HepG2 (cell line): ENCODE results near the gene PIP4K2C. TPM values are rescaled to one million over a fixed set of nuclear protein-coding genes. Genes with fewer than 3 reads are reported as not detected.

Experiments
- EHMT2 ChIP-seq: fragments of 200-600 bp; sonication (generic); IDR thresholded peaks from 2 replicates; pipeline ENCODE4 v1.7.0; 2017; ENCODE audit warnings: antibody characterized with exemption, low read depth, low read length, borderline replicate concordance
- NFKBIZ ChIP-seq: IDR thresholded peaks from 2 replicates; pipeline ENCODE4 v1.6.1; 2018; ENCODE audit warnings: missing genetic modification reagents, missing compliant biosample characterization
- NR1H2 ChIP-seq: sonication (generic); formaldehyde crosslinking; IDR thresholded peaks from 2 replicates; pipeline ENCODE4 v1.8.1; 2022; ENCODE audit warnings: low read depth, missing genetic modification reagents, borderline replicate concordance
- NR2F1 ChIP-seq, 2 experiments: fragments of 450-650 bp in 1 of 2; formaldehyde crosslinking in 1 of 2; IDR thresholded peaks; 2 replicates each; pipeline versions ENCODE4 v1.5.0 to v1.6.1; 2016 to 2020; ENCODE audit warnings: mild to moderate bottlenecking in 1 of 2, missing compliant biosample characterization in 1 of 2, missing genetic modification reagents in 1 of 2, moderate library complexity in 1 of 2
- NRL ChIP-seq: sonication (generic); formaldehyde crosslinking; IDR thresholded peaks from 2 replicates; pipeline ENCODE4 v1.5.0; 2020; ENCODE audit warnings: missing genetic modification reagents, mild to moderate bottlenecking, moderate library complexity, borderline replicate concordance
- PHF8 ChIP-seq: sonication (generic); formaldehyde crosslinking; IDR thresholded peaks from 2 replicates; pipeline ENCODE4 v1.5.0; 2020; ENCODE audit warnings: missing genetic modification reagents
- RCOR2 ChIP-seq: IDR thresholded peaks from 2 replicates; pipeline ENCODE4 v1.6.1; 2016; ENCODE audit warnings: missing biosample characterization, missing genetic modification reagents
- RXRA ChIP-seq: sonication (generic); formaldehyde crosslinking; IDR thresholded peaks from 2 replicates; pipeline ENCODE4 v1.5.1; 2020; ENCODE audit warnings: missing genetic modification reagents
- ZNF792 ChIP-seq: IDR thresholded peaks from 2 replicates; pipeline ENCODE4 v1.6.1; 2016
- polyA plus RNA-seq, 8 experiments: library from polyadenylated mRNA; depleted of rRNA in 3 of 8; stranded (reverse) in 7 of 8; unstranded in 1 of 8; fragments of >200 nt; fragmentation: Illumina TruSeq in 4 of 8; extraction: Trizol in 4 of 8; gene quantifications; 2 replicates each; pipeline versions ENCODE4 v1.2.1 to v1.2.3, GENCODE V29; 2011 to 2016; ENCODE audit warnings: low read depth in 4 of 8, missing spikeins in 1 of 8, mixed read lengths in 1 of 8; ENCODE audit not compliant: insufficient read depth in 1 of 8
- total RNA-seq, 5 experiments: library from RNA; depleted of rRNA; stranded (reverse); fragments of >200 nt; fragmentation: Illumina TruSeq; extraction: Trizol; gene quantifications; 2 replicates each; pipeline ENCODE4 v1.2.3, GENCODE V29; 2016; ENCODE audit warnings: low read depth in 1 of 5
- TF ChIP-seq, protein P1 (sequence below): sonication (generic); formaldehyde crosslinking; IDR thresholded peaks from 2 replicates; pipeline ENCODE4 v1.8.0; 2022; ENCODE audit warnings: low read depth, missing genetic modification reagents
- TF ChIP-seq, protein P2 (sequence below): sonication (generic); formaldehyde crosslinking; IDR thresholded peaks from 2 replicates; pipeline ENCODE4 v1.5.1; 2020; ENCODE audit warnings: missing genetic modification reagents, mild to moderate bottlenecking, borderline replicate concordance
- TF ChIP-seq, protein P3 (sequence below): sonication (generic); formaldehyde crosslinking; IDR thresholded peaks from 2 replicates; pipeline ENCODE4 v1.8.0; 2022; ENCODE audit warnings: mild to moderate bottlenecking, missing genetic modification reagents
- TF ChIP-seq, protein P4 (sequence below): sonication (generic); formaldehyde crosslinking; IDR thresholded peaks from 2 replicates; pipeline ENCODE4 v1.5.1; 2020; ENCODE audit warnings: mild to moderate bottlenecking, missing genetic modification reagents, moderate library complexity
- TF ChIP-seq, protein P5 (sequence below): sonication (generic); formaldehyde crosslinking; IDR thresholded peaks from 2 replicates; pipeline ENCODE4 v1.8.0; 2022; ENCODE audit warnings: mild to moderate bottlenecking, missing genetic modification reagents; ENCODE audit not compliant: insufficient replicate concordance

Gene PIP4K2C
- total and polyA plus RNA-seq, 2 of the 13 experiments (the other 11 are each of a cell fraction or from before 2014, with no cell fraction given): 23.3 to 26.4 TPM

DNA sequence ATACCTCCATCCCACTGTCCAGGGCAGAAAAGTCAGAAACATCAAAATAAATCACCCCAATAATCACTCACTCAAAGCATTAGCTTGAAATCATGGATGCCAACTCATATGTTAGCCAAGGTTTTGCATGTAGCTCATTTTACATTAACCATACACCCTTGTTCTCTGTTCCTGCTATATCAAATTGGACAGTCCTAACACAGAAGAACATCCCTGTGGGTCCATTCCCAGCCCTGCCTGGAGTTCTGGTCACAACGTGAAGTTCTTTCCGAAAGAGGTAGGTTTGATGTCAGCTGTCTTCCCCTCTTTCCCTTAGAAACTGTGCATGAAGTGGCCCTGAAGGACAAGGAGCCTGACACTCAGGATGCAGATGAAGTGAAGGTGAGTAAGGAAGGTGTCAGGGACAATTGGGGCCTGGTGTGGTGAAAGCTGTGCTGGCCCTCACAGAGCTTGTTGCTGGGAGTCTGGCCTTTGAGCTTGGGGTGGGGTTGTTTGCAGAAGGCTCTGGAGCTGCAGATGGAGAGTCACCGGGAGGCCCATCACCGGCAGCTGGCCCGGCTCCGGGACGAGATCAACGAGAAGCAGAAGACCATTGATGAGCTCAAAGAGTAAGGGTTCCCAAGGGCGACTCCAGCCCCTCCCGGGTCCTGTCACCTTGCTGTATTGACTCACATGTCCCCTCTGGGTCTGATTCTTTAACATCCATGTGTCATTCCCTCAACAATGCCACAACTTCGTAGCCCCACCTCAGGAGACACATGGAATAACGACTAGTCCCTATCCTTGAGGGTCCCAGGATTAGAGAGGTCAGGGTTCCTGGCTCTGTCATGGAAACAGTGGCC is 15.0 kb upstream of the PIP4K2C start (continued):
- TF ChIP-seq NFKBIZ: 0 out of 2 replicates have a peak, but pooled peaks have one; percentile 49
- TF ChIP-seq, protein P1, sequence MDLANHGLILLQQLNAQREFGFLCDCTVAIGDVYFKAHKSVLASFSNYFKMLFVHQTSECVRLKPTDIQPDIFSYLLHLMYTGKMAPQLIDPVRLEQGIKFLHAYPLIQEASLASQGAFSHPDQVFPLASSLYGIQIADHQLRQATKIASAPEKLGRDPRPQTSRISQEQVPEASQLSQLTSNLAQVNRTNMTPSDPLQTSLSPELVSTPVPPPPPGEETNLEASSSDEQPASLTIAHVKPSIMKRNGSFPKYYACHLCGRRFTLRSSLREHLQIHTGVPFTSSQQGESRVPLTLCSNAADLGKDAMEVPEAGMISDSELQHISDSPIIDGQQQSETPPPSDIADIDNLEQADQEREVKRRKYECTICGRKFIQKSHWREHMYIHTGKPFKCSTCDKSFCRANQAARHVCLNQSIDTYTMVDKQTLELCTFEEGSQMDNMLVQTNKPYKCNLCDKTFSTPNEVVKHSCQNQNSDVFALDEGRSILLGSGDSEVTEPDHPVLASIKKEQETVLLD (CRISPR knock-in tag): peak; percentile 62
- 0 out of 4 replicates have a peak, but pooled peaks have one; percentile 6 to 19 for TF ChIP-seq NR2F1 (CRISPR knock-in tag; IDR thresholded peaks at IDR 0.05)
- TF ChIP-seq ZNF792 (CRISPR knock-in tag): peak; percentile 84; the same call in 1 of the 2 replicates
- no peak for TF ChIP-seq EHMT2
- peak; percentile 59; the same call in 1 of the 2 replicates for TF ChIP-seq NRL (CRISPR knock-in tag)
- TF ChIP-seq, protein P2, sequence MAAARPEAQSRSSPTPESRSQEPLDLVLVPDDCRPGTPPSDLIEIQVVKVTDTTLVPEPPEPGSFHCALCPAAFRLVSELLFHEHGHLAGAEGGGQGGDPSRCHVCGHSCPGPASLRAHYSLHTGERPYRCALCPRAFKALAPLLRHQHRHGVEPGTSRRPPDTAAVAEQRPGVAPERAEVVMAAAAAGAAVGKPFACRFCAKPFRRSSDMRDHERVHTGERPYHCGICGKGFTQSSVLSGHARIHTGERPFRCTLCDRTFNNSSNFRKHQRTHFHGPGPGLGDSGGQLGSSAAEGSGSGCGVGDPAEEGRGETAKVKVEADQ (CRISPR knock-in tag): 0 out of 2 replicates have a peak, but pooled peaks have one; percentile 44
- peak; percentile 41; the same call in 1 of the 2 replicates for TF ChIP-seq PHF8
- TF ChIP-seq, protein P3, sequence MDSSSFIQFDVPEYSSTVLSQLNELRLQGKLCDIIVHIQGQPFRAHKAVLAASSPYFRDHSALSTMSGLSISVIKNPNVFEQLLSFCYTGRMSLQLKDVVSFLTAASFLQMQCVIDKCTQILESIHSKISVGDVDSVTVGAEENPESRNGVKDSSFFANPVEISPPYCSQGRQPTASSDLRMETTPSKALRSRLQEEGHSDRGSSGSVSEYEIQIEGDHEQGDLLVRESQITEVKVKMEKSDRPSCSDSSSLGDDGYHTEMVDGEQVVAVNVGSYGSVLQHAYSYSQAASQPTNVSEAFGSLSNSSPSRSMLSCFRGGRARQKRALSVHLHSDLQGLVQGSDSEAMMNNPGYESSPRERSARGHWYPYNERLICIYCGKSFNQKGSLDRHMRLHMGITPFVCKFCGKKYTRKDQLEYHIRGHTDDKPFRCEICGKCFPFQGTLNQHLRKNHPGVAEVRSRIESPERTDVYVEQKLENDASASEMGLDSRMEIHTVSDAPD (CRISPR knock-in tag): no peak
- TF ChIP-seq, protein P4, sequence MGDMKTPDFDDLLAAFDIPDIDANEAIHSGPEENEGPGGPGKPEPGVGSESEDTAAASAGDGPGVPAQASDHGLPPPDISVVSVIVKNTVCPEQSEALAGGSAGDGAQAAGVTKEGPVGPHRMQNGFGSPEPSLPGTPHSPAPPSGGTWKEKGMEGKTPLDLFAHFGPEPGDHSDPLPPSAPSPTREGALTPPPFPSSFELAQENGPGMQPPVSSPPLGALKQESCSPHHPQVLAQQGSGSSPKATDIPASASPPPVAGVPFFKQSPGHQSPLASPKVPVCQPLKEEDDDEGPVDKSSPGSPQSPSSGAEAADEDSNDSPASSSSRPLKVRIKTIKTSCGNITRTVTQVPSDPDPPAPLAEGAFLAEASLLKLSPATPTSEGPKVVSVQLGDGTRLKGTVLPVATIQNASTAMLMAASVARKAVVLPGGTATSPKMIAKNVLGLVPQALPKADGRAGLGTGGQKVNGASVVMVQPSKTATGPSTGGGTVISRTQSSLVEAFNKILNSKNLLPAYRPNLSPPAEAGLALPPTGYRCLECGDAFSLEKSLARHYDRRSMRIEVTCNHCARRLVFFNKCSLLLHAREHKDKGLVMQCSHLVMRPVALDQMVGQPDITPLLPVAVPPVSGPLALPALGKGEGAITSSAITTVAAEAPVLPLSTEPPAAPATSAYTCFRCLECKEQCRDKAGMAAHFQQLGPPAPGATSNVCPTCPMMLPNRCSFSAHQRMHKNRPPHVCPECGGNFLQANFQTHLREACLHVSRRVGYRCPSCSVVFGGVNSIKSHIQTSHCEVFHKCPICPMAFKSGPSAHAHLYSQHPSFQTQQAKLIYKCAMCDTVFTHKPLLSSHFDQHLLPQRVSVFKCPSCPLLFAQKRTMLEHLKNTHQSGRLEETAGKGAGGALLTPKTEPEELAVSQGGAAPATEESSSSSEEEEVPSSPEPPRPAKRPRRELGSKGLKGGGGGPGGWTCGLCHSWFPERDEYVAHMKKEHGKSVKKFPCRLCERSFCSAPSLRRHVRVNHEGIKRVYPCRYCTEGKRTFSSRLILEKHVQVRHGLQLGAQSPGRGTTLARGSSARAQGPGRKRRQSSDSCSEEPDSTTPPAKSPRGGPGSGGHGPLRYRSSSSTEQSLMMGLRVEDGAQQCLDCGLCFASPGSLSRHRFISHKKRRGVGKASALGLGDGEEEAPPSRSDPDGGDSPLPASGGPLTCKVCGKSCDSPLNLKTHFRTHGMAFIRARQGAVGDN (CRISPR knock-in tag): peak; percentile 98
- TF ChIP-seq, protein P5, sequence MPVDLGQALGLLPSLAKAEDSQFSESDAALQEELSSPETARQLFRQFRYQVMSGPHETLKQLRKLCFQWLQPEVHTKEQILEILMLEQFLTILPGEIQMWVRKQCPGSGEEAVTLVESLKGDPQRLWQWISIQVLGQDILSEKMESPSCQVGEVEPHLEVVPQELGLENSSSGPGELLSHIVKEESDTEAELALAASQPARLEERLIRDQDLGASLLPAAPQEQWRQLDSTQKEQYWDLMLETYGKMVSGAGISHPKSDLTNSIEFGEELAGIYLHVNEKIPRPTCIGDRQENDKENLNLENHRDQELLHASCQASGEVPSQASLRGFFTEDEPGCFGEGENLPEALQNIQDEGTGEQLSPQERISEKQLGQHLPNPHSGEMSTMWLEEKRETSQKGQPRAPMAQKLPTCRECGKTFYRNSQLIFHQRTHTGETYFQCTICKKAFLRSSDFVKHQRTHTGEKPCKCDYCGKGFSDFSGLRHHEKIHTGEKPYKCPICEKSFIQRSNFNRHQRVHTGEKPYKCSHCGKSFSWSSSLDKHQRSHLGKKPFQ (CRISPR knock-in tag): peak; percentile 62
- no peak for TF ChIP-seq NR1H2 (CRISPR knock-in tag)
- peak; percentile 58; the same call in 1 of the 2 replicates for TF ChIP-seq RCOR2 (CRISPR knock-in tag)
- TF ChIP-seq RXRA (CRISPR knock-in tag): peak; percentile 22; the same call in 1 of the 2 replicates
